Measurements from ENCODE around the gene CARS2.

Gene CARS2

GRCh38 chr13:110652231-110652730 is 53.6 kb downstream of the CARS2 start:
- no peak for DNase-seq (ENCODE audit: low read depth)

DNA sequence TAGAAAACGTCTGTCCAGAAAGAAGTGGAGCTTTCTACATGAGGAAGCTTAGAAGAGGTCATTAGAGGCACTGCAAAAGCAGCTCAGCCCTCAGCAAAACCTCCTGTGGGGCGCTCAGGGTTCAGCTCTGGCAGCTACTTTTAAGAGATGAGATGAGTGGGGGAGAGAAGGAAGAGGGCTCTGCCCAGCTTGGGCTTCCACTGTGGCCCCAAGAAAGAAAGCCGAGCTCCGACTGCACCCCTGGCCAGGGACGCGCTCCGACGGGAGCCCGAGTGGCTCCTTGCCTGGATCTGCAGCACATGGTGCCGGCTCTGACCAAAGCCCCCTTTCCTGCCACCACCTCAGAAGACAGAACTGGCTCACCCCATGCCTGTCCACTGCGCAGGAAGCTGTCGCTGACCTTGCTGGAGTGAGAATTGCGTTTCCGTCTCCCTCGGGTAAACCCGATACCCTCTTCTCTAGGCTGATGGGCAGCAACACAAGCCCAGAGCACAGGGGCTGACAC is 54.1 kb downstream of the CARS2 start:
- no peak for DNase-seq (ENCODE audit: low read depth)

DNA sequence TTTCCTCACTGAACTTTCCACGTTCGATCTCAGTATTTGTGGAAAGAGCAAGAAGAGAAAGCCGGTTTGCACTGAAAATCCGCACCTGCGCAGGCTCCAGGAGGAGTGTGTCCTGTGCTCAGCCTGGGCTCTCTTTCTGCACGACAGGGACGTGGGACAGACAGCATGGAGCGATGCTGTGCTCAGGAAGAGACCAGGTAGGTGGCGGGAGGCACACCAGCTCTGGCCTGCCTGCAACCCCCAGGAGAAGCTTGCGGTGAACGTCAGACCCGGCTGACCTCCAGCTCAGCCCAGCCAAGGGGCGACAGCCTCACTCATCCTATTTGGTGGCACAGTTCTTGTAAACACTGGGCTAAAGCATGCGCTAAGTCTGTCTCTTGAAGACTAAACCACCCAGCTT is 54.6 kb downstream of the CARS2 start:
- DNase-seq (ENCODE audit: low read depth) = no peak

GRCh38 chr13:110650436-110650835 is 55.5 kb downstream of the CARS2 start:
- no peak for DNase-seq (ENCODE audit: low read depth)

DNA sequence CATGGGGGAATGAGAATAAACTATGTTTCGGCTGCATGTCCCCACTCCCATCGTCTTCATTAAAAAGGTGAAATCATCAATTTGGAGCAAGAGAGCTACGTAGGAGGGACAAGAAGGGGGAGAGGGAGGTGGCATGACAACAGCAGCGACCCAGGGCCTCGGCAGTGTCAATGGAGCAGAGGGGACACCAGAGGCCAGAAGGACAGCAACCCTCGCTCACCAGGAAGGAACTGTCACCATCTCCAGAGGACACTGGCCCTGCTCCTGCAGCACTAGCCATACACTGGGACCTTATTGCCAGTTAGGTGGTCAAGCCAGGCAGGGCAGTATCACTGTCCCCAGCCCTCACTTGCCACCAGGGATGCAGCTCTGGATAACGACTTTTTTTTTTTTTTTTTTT is 56.4 kb downstream of the CARS2 start:
- DNase-seq (ENCODE audit: low read depth) = no peak

GRCh38 chr13:110648848-110649421 is 57.0 kb downstream of the CARS2 start:
- DNase-seq (ENCODE audit: low read depth) = no peak

GRCh38 chr13:110648146-110648819 is 57.6 kb downstream of the CARS2 start:
- no peak for DNase-seq (ENCODE audit: low read depth)

GRCh38 chr13:110647365-110647737 is 58.6 kb downstream of the CARS2 start:
- no peak for DNase-seq (ENCODE audit: low read depth)

- DNase-seq (ENCODE audit: low read depth) = no peak
Observed at GRCh38 chr13:110646442-110647364, 59.2 kb downstream of the CARS2 start.

DNA sequence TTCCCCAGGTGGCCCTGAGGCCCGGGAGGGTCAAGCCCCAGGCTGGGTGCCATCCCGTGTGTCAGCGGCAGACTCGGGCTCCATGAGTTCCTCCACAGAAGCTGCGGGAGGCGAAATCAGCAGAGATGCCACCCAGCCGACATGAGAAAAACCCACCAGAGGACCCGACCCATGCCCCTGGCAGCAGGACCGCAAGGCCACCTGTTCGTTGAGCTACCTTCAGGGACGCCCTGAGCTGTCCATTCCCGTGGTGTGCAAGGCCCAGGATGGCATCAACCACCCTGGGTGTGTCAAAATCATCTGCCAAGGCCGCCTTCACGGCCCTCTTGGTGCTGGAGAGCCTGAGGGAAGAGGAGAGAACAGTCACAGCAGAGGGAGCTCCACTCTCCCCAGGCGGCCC is 60.2 kb downstream of the CARS2 start:
- no peak for DNase-seq (ENCODE audit: low read depth)

DNA sequence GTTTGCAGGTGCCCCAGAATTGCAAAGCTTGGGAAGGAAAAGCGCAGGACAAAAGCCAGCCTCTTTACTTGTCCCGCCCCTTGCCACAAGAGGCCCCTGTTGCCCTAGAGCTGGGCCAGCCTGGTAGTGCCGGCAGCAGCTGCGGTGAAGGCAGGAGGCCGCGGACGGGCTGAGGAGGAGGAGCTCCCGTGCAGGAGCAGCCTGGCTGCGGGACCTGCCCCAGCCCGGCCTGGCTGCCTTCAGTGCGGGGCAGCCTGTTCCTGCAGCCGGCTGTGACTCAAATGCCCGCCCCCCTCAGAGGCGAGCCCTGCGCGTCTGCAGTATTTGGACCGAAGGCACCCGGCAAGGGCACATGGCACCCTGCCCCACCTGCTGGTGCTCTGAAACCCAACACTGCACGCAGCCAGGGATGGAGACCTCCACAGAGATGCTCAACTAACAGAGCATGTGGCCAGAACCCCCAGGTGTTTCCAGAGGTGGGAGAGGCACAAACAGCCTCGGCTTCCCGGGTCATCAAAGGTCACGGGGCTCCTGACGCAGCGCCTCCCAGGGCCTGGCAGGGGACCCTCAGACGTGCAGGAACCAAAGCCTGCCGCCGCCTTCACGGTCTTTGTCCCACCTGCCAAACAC is 60.9 kb downstream of the CARS2 start:
- DNase-seq (ENCODE audit: low read depth) = no peak

DNA sequence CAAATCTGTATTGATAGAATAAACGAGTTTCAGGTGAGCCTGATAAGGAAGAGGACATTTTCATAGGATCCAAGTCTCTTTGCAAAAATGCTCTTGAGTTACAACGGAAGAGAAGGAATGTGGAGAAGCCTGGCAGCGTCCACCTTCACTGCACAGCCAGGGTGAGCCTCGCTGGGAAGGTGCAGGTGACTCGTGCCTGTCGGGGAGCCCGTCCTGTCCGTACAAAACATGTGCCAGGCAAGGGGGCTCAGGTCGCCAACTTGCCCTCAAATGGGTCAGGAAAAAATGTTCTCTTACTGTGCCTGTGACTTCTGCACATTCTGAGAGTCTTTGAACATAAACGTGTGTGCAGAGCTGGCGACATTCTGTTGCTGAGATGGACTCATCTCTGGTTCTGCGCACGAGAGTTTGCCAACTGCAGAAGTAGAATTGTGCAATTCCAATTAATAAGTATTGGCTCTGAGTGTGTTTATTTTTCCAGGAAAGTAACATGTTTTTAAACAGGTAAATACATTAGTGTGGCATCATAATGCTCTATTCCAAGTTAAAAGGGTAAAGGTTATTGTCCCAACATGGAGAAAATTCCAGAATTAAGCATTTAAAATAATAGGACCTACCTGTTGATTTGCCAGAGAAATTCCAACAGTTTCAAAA is 62.0 kb downstream of the CARS2 start:
- no peak for DNase-seq (ENCODE audit: low read depth)

- no peak for DNase-seq (ENCODE audit: low read depth)
Observed at GRCh38 chr13:110643324-110643723, 62.6 kb downstream of the CARS2 start.

DNA sequence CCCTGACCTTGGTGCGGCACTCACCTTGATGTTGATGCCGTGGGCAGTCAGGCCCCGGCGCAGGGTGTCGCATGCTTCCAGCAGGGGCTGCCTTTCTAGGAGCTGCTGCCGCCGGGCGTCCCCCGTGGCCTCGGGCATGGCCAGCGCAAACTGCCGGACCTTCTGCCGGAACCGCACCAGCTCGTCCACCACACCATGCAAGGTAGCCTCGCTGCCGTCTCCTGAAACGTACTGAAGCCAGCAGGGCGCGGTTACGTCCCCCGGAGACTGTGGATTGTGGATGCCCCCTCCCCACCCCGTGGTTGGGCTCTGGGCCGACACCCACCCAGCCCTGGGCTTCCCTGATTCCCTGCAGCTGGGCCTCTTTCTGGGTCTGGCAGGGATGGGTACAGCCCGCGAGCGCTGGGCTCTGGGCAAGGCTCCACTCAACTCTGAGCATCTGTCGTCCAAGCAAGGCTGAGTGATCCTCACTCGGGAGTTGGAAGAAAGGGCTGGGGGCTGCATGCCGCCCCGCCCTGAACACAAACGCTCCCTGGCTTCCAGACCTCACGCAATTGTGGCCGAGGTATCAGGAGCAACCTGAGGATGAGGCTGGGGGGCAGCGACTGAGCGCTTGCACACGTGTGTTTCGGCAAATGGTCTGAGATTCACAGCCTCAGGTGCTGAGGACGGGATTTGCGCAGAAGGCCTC is 63.5 kb downstream of the CARS2 start:
- no peak for DNase-seq (ENCODE audit: low read depth)

- DNase-seq (ENCODE audit: low read depth) = no peak
Observed at GRCh38 chr13:110641055-110642015, 64.6 kb downstream of the CARS2 start.

- no peak for DNase-seq (ENCODE audit: low read depth)
Observed at GRCh38 chr13:110640591-110641029, 65.3 kb downstream of the CARS2 start.

DNA sequence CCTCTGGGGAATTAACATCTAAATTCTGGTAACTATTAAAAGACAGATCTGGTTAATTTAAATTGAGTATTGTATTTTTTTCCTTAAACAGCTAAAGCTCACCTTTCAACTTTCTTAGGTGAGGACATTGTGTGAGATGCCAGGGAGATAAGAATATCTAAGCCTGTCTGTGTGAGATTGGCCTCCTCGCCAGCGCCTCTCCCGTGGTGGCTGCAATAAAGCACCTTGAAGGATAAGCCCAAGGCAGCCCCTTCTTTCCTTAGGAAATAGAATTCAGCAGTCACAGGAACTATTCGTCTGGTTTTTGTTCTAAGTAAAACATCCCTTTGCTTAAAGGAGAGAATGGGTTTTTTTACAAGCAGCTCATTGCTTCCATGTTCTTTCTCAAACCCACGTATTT is 66.0 kb downstream of the CARS2 start:
- DNase-seq (ENCODE audit: low read depth) = no peak

DNA sequence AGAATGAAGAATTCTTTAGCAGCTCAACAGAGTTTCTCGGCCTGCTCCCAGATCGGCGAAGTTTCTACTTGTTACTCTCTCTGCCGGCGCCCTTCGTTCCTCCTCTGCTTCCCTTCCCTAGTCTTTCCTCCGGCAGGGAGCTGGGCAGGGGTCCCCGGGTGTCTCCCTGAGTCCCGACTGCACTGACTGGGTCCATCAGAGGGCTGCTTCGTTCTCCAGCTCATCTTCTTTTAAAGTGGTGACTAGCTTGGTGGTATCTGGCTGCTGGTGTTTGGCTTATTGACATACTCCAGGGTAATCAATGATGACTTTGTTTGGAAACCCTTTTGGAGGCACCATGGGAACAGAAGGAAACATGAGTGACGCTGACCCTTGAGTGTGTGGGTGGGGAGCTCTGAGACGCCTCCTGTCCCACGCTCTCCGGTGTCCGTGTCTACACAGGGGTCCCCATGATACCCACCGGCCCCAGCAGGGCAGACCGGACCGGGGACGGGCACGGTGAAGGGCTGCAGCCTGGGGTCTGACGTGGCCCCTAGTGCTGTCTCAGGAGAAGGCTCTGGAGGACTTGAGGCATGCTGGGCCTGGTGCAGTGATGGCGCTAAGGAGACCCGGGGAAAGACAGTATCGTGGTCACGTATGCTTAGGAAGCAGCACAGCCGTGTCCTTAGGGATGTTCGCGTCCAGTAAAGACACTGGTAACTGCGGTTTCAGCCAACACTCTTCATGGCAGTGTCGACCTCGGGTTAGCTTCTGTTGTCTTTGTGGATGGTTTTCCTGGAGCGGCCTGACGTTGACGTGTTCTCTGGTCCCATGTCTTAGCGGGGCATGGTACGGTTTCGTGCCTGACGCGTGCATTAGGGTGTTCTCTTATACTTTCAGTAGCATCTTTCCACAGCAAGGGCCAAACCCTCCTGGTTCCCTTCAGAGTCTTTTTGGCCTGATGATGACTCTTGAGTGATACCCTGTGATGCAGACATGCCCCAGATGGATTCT is 66.8 kb downstream of the CARS2 start:
- no peak for DNase-seq (ENCODE audit: low read depth)

GRCh38 chr13:110638257-110638656 is 67.7 kb downstream of the CARS2 start:
- no peak for DNase-seq (ENCODE audit: low read depth)

All from HS-5 (cell line).